Globus pallidus (tissue), 1 donor: ENCODE measurements around the gene ACSL1.
"Not testable (repeated sequence)": the region's sequence is repeated elsewhere in the genome, so short reads cannot be mapped to it uniquely, and the experiment has no call there.

ENCODE experiments used
- DNase-seq: peaks from one replicate; pipeline ENCODE4 v3.0.0-alpha.2; 2015; ENCODE audit warnings: low spot score

Gene ACSL1

DNA sequence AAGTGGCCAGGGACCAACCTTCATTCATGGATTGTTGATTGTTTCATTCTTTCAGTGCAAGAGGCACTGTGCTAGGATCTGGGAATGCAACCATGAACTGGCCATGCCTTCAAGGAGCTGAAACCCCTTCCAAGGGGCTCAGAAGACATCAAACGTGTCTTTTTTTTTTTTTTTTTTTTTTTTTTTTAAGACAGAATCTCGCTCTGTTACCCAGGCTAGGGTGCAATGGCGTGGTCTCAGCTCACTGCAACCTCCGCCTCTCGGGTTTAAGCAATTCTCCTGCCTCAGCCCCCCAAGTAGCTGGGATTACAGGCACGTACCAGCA lies 13.3 kb upstream of the ACSL1 start:
- DNase-seq = not testable (repeated sequence)

DNA sequence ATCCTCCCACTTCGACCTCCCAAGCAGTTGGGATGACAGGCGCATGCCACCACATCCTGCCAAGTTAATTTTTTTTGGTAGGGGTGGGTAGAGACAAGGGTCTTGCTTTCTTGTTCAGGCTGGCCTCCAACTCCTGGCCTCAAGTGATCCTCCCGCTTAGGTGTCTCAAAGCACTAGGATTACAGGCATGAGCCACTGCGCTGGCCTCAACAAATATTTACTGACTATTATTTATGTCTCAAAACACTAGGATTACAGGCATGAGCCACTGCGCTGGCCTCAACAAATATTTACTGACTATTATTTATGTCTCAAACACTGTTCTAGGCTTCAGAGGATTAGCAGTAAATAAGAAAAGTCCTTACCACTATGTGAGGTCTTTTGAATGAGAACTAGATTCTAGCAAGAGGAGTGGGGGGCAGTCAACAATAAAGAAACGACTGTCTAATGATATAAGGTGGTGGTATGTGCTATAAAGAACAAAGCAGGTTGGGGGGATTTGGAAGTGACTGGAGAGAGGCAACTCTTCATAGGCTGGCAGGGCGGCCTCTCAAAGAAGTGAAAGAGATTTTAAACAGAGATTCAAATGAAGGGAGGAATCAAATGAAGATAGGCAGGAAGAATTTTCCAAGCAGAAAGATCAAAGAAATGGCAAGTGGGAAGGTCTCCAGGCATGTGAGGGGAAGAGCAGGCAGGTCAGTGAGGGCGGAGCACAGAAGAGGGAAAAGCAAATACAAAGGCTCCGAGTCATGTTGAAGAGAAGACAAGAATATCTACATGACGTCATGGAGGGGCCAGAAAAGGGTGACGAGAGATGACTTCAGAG lies 12.7 kb upstream of the ACSL1 start:
- DNase-seq = no peak

DNA sequence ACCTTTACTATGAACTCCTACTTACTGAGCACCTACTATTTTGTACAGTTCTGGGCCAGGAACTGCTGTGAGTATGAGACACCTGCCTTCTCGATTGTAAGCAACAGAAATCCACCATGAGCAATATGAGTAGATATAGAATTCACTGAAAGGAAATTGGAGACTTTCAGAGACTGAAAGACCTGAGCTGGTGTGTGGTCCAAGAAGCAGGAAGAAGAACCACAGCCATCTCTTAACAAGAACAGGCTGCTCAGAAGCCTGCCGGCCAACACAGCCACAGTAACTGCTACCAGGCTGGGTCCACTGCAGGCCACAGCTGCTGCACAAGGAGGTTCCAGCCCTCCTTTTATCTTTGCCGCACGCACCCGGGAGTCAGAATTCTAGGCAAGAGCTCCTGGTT lies 10.8 kb upstream of the ACSL1 start:
- DNase-seq = no peak

DNA sequence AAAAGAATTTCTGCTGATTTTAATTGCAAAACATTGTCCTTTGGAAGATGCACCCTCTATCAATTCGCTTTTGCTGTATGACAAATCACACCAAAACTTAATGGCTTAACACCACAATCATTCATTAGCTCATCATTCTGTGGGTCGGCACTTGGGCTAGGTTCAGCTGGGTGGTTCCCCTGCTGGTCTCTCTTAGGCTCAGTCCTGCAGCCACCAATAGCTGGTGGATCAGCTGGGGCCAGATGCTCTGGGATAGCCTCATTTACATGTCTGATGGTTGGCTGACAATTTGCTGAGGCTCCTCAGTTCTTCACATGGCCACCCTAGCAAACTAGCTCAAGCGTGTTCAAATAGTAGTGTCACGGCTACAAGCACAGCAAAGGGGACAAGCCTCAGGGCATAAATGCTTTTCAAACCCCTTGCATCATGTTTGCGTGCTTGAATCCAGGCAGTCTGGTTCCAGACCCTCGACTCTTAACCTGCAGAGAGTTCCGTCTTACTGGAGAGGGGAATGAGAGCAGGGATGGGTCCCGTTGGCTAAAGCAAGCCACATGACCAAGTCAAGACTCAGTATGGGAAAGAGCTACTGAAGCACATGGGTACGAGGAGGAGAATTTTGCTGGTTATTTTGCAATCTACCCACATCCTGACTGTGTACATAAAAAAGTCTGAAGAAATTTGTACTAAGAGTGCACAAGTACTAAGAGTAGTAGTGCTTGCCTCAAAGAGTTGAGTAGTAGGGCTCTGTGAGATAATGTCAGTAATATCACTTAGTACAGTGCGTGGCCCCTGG lies 7.5 kb upstream of the ACSL1 start:
- no peak for DNase-seq

DNA sequence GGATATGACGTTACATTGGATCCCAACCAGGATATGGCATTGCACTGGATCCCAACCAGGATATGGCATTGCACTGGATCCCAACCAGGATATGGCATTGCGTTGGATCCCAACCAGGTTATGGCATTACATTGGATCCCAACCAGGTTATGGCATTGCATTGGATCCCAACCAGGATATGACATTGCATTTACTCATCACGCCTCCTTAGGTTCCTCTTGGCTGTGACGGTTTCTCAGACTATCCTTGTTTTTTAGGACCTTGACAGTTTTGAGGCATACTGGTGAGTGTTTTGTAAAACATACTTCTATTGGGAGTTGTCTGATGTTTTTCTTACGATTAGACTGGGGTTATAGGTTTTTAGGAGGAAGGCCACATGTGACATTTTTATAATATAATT lies 5.4 kb upstream of the ACSL1 start:
- DNase-seq = no peak

DNA sequence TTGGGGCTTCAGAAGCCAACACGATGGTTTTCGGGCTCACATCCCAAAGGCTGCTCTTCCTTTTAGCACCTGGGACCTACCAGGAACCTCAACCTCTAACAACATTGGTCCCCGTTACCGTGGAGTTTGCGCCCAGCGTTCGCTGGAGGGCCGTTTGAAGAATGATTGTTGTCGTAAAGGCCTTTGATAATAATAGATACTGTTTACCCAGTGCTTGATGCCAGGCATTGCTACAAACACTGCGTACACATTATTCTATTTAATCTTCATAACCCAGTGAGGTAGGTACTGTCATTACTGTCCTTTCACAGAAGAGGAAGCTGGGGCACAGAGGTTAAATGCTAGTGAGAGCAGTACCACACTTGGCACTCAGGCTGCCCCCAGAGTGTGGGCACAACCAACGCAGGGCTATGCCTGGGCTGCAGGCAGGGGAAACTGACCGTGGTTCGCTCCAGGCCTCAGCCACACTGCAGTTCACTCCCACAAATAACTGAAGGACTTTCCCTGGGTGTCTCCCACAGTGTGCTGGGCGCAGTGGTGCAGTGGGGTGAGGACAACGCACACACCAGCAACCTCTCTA lies 1.0 kb upstream of the ACSL1 start:
- DNase-seq = no peak

DNA sequence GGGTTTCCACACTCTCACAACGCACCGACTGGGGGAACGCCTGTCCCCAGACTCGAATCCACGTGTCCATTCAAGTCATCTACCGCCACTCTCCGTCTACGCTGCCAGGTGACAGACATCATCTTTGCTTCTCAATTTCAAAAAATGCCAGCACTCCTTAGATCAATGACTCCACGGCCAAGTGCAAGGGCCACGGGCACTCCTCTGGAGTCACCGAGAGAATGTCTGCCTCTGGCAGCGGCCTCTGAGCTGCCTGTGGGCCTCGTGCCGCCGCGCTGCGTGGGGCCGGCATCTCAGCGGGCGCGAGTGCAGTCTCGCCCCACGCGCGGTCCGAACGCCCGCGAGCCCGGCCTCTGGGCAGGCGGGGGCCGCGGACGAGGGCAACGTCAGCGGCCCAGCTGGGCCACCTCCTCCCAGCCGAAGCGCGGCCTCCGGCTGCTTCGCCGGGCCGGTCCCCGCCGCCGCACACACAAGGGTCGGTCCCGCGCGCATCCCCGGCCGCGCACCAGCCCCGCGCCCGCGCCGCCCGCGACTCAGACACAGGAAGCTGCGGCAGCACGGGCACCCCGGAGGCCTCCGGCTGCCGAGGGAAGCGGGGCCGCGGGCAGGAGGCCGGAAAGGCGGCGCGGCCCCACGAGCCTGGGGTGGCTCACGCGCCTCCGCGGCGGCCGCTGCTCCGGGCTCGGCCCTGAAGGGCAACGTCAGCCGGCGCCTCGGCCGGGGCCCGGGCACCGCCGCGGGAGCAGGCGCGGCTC lies 450 bp downstream of the ACSL1 start:
- no peak for DNase-seq

DNA sequence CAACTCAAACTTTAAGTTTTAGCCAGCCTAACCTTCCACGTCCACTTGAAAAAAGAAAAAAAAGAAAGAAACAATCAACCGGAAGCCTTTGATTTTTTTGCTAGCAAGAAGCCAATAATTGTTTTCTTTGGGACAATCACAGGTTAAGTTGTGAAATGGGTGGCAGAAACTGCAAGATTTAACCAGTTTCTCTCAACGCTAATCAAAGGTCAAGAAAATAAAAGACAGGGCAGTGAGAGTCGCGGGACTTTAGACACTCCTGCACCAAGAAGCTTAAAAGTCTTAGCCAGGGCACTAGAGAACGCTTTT lies 1.0 kb downstream of the ACSL1 start:
- no peak for DNase-seq

DNA sequence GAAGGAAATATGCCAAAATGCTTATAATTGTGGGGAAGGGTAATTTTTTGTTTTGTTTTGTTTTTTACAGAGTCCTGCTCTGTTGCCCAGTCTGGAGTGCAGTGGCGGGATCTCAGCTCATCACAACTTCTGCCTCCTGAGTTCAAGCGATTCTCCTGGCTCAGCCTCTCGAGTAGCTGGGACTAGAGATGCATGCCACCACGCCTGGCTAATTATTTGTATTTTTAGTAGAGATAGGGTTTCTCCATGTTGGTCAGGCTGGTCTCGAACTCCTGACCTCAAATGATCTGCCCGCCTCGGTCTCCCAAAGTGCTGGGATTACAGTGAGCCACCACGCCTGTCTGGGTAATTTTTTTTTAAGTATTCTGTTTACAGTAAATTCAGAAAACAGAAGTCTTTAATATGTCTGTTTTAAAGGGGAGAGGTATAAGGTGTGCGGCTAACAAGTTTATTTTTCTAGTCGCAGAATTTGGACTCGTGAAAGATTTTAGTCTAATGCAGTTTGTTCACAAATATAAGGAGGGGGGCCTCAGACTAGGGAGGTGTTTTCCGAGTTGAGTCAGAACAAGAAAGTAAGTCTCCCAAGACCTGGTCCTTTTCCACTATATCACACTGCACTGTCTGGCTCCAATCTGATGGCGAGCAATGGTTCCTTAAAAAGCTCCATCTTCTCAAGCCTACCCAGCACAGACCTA lies 1.5 kb downstream of the ACSL1 start:
- no peak for DNase-seq

DNA sequence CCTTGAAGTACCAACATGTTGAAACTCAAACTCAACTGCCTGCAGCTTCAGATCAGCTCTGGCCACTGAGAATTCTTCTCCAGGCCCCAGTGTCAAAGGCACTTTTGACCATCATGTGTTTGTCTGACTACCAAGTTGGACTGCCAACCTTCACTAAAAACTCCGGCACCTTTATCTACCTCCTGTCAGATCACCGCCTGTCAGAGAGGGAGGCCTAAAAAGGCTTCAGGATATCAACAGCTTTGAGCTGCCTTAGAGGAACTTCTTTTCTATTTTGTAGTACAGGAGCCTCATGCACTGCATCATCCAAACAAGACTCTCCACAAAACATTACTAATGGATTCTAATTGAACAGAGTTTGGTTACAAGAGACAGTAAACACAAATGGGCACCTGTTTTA lies 2.8 kb downstream of the ACSL1 start:
- DNase-seq = no peak

DNA sequence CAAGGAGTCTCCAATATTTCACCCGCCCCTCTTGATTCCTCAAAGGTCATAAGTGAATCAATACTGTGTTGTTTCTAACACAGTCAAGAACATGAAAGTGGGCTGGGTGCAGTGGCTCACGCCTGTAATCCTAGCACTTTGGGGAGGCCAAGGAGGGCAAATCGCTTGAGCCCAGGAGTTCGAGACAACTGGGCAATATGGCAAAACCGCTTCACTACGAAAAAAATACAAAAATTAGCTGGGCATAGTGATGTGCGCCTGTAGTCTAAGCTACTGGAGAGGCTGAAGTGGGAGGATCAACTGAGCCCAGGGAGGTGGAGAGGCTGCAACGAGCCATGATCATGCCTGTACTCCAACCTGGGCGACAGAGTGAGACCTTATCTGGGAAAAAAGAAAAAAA lies 3.4 kb downstream of the ACSL1 start:
- no peak for DNase-seq

DNA sequence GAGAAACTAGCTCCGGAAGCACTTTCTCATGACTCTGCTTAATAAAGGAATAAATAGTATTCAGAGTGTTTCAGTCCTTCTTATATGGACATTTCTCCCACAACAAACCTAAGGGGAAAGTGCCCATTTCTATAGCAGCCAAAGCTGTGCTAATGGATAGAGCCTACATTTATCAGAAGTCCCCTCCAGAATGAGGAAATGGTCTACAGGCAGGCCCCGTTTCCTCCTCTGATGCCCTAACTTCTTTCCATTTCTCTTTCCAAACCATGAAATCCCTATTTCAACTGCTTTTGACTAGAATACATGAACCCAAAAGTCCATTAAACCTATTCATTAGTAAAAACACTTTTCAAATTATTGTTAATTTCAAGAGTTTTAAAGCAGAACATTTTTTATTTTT lies 4.5 kb downstream of the ACSL1 start:
- no peak for DNase-seq

DNA sequence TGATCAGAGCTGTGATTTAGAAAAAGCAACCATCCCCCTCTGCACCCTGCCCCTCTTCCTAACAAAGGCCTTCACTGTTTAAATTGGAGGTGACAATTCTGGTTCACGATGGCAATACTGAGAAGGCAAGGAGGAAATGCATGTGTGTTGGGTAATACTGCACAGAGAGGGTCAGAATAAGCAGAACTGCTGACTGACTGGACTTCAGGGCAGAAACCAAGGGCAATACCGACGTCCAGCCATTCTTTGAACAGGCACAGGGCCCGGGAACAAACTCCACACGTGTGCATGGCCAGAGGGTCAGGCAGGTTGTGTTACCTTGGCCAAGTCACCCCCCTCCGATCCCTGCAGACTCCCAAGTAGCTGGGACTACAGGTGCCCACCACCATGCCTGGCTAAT lies 6.0 kb downstream of the ACSL1 start:
- DNase-seq = no peak

DNA sequence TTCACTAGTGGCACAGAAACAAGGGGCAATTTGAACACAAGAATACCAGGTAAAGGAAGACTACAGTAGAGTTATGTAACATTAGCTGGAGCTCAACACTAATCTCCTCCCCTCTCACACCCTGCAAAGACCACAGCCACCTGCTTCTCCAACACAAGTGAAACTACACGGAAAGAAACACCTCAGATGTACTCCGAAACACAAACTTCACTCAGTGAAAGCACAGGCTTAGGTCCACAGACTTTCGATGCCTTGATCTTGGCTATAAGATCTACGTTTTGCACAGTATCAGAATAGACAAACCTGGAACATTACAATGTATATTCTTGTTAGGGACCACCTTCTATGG lies 7.6 kb downstream of the ACSL1 start:
- DNase-seq = no peak

DNA sequence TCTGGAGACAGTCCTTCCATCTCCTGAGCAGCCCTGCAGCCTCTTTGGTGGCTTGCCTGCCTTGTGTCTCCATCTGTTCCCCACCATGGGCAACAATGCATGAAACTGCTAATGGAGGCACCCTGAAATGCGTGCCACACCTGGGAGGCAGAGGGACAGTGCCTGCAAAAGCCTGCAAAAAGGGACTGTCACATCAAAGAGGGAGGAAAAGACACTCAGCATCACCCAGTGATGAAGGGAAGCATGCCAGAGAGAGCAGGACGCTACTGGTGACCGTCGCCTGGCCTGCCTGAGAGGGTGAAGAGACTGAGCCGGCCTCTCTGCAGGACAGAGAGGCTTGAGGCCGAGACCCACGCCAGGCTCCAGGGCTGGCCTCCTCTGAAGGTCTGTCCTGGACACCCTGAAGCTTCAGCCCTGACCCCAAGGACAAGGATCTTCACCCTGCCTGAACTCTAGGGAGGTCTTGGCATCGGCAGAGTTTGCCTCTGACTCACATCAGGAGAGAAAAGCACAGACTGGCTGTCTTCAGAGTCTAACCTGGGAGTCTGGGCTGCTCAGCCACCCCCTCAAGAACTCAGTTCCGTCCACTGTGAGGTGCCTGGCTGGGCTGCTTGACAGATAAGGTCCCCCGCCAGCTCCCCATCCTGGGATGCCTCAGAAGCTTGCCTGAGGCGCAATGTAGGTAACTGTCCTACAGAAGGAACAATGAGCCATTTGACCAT lies 8.1 kb downstream of the ACSL1 start:
- no peak for DNase-seq

DNA sequence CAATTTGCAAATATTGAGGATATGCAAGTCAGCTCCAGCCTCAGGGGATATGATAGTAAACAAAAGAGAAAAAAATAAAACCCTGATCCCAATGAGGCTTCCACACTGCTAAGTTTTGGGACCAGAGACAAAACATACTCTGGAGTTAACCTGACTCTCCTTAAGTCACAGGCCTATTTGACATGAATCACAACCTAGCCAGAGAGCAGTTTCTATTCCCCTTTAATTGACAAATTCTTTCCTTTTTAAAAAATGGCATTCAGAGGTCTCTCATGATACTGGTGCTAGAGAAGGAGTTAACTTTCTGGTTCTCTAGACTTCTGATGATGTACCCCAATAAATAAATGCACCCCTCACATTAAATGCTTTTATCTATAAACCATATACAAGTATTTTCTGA lies 8.8 kb downstream of the ACSL1 start:
- DNase-seq = no peak

DNA sequence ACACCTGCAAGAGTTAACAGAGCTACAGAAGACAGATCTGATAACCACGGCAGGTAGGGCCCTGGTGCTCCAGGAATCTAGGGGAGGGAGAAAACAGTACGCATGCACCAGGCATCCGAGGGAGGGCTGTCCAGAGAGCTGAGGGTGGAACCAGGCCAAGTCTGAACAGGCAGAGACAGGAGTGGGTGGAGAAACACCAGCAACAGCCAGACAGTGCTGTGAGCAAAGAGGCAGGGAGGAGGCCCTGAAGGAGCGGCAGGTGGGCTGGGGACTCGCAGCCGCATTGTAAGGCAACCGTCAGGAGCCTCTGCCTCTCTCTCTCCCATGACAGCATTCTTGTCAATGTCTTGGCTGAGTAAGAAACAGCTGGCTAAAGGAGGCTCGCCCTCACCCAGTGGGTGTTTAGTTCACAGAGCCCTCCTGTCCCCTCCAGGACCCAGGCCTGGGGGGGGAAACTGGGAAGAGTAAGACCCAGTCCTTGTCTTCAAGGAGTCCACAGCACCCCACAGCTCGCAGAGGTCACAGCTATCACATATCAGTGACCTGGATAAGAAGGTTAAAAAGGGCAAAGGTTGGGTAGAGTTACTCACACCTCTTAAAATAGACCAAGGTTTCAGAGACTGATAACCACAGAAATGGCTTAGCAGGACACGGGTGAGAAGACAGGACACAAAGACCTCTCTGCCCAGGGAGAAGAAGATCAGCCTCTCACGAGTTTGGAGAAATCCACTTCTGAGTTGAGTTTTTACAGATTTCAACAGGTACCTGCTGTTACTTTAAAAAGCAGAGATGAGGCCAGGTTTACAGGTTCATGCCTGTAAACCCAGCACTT lies 10.5 kb downstream of the ACSL1 start:
- DNase-seq = peak; percentile 64

DNA sequence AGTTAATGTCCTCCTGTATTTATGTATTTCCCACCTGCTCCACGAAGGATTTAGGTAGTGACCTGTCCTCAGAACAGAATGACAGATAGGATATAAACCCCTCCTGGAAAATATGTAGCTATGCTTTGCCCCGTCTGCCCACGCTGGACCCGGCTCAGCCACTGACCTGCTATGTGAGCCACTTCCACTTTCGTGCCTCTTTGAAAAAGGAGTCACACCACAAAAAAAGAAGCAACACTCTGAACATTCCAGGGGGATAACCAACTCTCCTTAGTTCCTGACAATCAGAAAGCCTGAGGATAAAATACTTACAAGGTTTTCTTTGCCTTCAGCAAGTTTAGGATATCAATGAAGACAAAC lies 11.1 kb downstream of the ACSL1 start:
- no peak for DNase-seq

DNA sequence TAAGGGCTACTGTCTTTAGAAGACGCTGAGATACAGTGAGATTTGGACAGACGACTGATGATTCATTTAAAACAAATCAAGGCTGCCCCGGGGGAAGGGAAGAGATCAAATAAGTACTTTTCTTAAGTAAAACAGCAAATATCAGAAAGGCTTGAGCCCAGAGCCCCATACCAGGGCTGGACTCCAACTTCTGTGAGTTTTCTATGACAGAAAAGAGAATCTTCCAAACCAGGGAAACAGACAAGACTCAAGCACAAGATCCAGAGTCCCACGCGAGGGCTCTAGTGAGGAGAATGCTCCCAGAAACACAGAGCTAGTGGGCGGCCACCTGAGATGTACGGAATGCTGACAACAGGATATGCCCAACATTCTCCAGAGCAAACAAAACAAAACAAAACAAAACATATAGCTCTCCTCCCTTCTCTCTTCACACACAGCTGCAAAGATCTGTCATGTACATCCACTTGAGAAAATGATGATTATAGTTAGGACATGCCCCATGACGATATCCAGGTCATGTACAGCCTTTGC lies 13.1 kb downstream of the ACSL1 start:
- DNase-seq = no peak

DNA sequence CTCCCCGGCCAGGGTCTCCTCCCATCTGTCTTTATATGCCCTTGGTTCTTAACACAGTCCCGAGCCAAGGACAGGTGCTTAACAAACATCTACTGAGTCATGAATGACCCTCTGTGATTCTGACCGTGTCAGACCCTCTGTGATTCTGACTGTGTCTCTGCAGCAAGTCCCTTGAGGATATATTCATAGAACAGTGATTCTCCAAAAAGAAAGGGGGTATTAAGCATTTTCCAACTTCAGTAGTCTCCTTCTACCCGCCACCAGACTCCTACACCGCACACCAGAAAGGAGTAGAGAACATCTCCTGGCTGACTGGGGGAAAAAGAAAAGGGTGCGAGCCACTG lies 13.6 kb downstream of the ACSL1 start:
- no peak for DNase-seq
